Lung (tissue), 5 donors: ENCODE measurements around the gene TRNAU1AP. TPM values are rescaled to one million over a fixed set of nuclear protein-coding genes. Genes with fewer than 3 reads are reported as not detected.

ENCODE experiments used
- polyA plus RNA-seq, 2 donors: library from polyadenylated mRNA; stranded (reverse); fragments of 200-250 nt; gene quantifications; one replicate each; pipeline ENCODE4 v1.2.1, GENCODE V29; 2013
- small RNA-seq: library from RNA; depleted of rRNA; stranded (forward); fragments of <200 nt; gene quantifications from one replicate; pipeline ENCODE3, GENCODE V24; 2014; ENCODE audit warnings: low replicate concordance
- total RNA-seq, 2 donors: library from RNA; depleted of rRNA in 1 of 2; stranded (reverse); fragments of >200 nt in 1 of 2; gene quantifications; one replicate each; pipeline ENCODE4 v1.2.1, GENCODE V29; 2014 to 2021
- donor health status: Bipolar disorder and iron deficiency.
- donor health status: healthy.
- donor health status: DM: yes; HTN: yes; CAD: no.

Gene TRNAU1AP
- total and polyA plus RNA-seq, 4 donors, result 25.4 to 40.2 (median 30.2) TPM

Small RNA genes within 50 kb of the gene (small RNA-seq; reads per million reads assigned to genes)
- not detected for gene SNORA16A
- gene SNORA44, result not detected
- gene SNORA61, result not detected
- gene SNORA73A, result not detected
- gene SNORA73B, result 24.6 reads per million, percentile 97 among the genes with 10 or more reads in this experiment
- gene SNORD99, result 4,989 reads per million, percentile 100 among the genes with 10 or more reads in this experiment

Other genes with a start within 250 kb of the TRNAU1AP start
- gene MED18, start 224.0 kb upstream of the TRNAU1AP start, total RNA-seq, result 10 to 100 TPM in 1 of 2 donors, 1 to 10 TPM in 1; 8.9 to 11.6 TPM
- 10 to 100 TPM; 14.8 to 29.7 TPM for gene MED18, start 224.0 kb upstream of the TRNAU1AP start, polyA plus RNA-seq
- 10 to 100 TPM; 22.4 to 34.9 TPM for gene PHACTR4, start 183.3 kb upstream of the TRNAU1AP start, total RNA-seq
- gene PHACTR4, start 183.3 kb upstream of the TRNAU1AP start, polyA plus RNA-seq, result 10 to 100 TPM; 15.1 to 18.7 TPM
- gene RCC1, start 47.0 kb upstream of the TRNAU1AP start, total RNA-seq, result 10 to 100 TPM; 22.9 to 25.6 TPM
- 10 to 100 TPM; 32.0 to 34.3 TPM for gene RCC1, start 47.0 kb upstream of the TRNAU1AP start, polyA plus RNA-seq
- 10 to 100 TPM in 1 of 2 donors, 1 to 10 TPM in 1; 5.7 to 11.7 TPM for gene RAB42, start 39.2 kb downstream of the TRNAU1AP start, total RNA-seq
- gene RAB42, start 39.2 kb downstream of the TRNAU1AP start, polyA plus RNA-seq, result 1 to 10 TPM; 3.1 to 8.6 TPM
- gene TAF12, start 90.0 kb downstream of the TRNAU1AP start, total RNA-seq, result 10 to 100 TPM; 15.2 to 27.8 TPM
- gene TAF12, start 90.0 kb downstream of the TRNAU1AP start, polyA plus RNA-seq, result 10 to 100 TPM; 25.6 to 29.3 TPM
- not detected for gene RNU11, start 95.5 kb downstream of the TRNAU1AP start, total RNA-seq
- not detected for gene RNU11, start 95.5 kb downstream of the TRNAU1AP start, polyA plus RNA-seq
- 10 to 100 TPM in 1 of 2 donors, 1 to 10 TPM in 1; 8.3 to 11.6 TPM for gene GMEB1, start 115.7 kb downstream of the TRNAU1AP start, total RNA-seq
- 1 to 10 TPM; 4.3 to 9.0 TPM for gene GMEB1, start 115.7 kb downstream of the TRNAU1AP start, polyA plus RNA-seq
- 10 to 100 TPM; 55.9 to 65.8 TPM for gene YTHDF2, start 183.9 kb downstream of the TRNAU1AP start, total RNA-seq
- gene YTHDF2, start 183.9 kb downstream of the TRNAU1AP start, polyA plus RNA-seq, result 10 to 100 TPM; 34.3 to 38.7 TPM